Measurements from ENCODE around the gene SSUH2.

GRCh38 chr3:8655387-8655835 lies 10.8 kb upstream of the SSUH2 start:
- no peak for TF ChIP-seq CTCF (IDR thresholded peaks at IDR 0.05; ENCODE audit: insufficient read depth, low read length, poor library complexity, severe bottlenecking)
- TF ChIP-seq EZH2phosphoT487 (conservative IDR thresholded peaks at IDR 0.05; ENCODE audit: low read length), result no peak

Data from SU-DHL-6 (cell line).